A673 (cell line): ENCODE results near the gene GALNS.

Source experiments
- EZH2 ChIP-seq: fragments of 200-600 bp; sonication (generic); IDR thresholded peaks from 2 replicates; pipeline ENCODE4 v1.6.1; 2017; ENCODE audit warnings: borderline replicate concordance, low read depth, mild to moderate bottlenecking, mixed read lengths, antibody characterized with exemption, low read length; ENCODE audit not compliant: poor library complexity, severe bottlenecking
- TF ChIP-seq, protein P1 (sequence below): fragments of 300-800, 200-600 bp; sonication (generic); conservative IDR thresholded peaks from 2 replicates; pipeline ENCODE4 v1.5.1; 2017; ENCODE audit warnings: low read depth, mild to moderate bottlenecking, antibody characterized with exemption, low read length, moderate library complexity, mixed read lengths

DNA sequence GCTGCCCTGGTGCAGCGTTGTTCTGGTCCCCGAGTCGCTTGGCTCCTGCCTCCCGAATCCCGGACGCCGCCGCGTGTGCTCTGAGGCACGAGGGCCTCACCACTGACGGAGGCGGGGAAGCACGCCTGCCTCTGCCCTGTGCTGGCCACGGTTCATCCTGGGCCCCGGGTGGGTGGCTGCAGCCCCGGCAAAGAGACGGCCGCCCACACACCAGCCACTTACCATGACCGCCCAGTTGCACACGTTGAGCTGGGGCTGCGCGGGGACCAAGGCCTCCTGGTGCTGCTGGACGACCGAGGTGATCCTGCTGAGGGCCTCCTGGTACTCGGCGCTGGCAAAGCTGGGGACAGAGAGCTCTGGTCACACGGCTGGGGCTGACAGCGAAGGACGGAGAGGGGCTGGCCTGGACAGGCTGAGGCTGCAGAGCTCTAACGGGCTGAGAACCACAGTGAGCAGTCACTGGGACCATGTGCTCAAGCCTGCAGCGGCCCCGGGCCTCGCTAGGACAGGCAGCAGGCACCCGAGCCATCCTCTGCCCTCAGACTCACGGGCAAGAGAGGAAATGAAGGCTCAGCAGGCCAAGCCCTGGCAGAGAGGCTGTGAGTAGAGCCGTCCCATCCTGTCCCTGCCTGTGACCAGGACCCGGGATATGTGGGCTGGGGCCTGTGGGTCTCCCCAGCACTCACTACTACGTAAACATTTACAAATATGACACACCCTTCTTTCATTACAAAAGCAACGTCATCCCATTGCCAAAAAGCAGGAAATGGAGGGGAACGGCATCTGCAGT, 38.8 kb downstream of the GALNS start:
- TF ChIP-seq, protein P1, sequence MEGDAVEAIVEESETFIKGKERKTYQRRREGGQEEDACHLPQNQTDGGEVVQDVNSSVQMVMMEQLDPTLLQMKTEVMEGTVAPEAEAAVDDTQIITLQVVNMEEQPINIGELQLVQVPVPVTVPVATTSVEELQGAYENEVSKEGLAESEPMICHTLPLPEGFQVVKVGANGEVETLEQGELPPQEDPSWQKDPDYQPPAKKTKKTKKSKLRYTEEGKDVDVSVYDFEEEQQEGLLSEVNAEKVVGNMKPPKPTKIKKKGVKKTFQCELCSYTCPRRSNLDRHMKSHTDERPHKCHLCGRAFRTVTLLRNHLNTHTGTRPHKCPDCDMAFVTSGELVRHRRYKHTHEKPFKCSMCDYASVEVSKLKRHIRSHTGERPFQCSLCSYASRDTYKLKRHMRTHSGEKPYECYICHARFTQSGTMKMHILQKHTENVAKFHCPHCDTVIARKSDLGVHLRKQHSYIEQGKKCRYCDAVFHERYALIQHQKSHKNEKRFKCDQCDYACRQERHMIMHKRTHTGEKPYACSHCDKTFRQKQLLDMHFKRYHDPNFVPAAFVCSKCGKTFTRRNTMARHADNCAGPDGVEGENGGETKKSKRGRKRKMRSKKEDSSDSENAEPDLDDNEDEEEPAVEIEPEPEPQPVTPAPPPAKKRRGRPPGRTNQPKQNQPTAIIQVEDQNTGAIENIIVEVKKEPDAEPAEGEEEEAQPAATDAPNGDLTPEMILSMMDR, result no peak
- no peak for TF ChIP-seq EZH2
